Activated CD4-positive, CD25-positive, alpha-beta regulatory T cell (primary cell): ENCODE results near the gene KMT2E.
A peak's percentile ranks its signal among the peaks of the same experiment; 100 is the strongest.

Experiments used
- DNase-seq, 4 experiments: peaks; one replicate each; lab custom pipeline; 2025; lab: John Stamatoyannopoulos, UW

The KMT2E gene

GRCh38 chr7:105010504-105011130 is 3.4 kb upstream of the KMT2E start:
- no peak for DNase-seq

- no peak for DNase-seq
These were observed 2.7 kb upstream of the KMT2E start for GRCh38 chr7:105011141-105011830.

- peak in 1 of 4 experiments; percentile 10 for DNase-seq
These were observed 2.0 kb upstream of the KMT2E start for GRCh38 chr7:105011831-105012502.

- peak; percentile 97 to 99 (median 98) for DNase-seq
These were observed 1.3 kb upstream of the KMT2E start for GRCh38 chr7:105012503-105013220.

- peak; percentile 87 to 96 (median 94) for DNase-seq
These were observed 687 bp upstream of the KMT2E start for GRCh38 chr7:105013221-105013815.

GRCh38 chr7:105014693-105015389 is 836 bp downstream of the KMT2E start:
- DNase-seq: peak in 1 of 4 experiments; percentile 15

DNA sequence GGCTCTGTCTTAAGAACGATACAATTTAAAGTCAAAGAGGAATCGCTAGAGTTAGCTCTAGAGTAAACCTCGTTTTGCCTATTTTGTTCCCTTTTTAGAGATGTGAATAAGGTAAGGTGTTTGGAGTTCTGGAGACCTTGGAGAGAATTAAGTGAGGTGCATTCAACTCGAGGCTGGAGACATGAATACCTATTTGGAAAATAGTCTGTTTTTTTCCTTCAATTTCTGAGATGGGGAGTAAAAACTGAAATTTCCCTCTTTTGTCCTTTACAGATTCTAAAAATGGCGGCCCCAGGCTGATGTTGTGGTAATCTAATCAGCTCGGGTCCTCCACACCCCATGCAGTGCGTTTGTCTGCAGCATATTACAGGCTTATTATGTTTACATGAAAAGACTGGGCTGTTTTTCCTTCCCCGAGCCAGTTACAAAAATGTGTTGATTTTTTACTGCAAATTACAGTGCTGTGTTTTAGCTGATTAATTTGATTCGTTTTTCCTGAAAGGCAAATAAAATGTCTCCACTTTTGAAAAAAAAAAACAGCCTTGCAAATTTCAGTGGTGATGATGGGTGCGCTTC is 1.5 kb downstream of the KMT2E start:
- DNase-seq: peak in 1 of 4 experiments; percentile 4

- no peak for DNase-seq
These were observed 2.2 kb downstream of the KMT2E start for GRCh38 chr7:105016068-105016708.

DNA sequence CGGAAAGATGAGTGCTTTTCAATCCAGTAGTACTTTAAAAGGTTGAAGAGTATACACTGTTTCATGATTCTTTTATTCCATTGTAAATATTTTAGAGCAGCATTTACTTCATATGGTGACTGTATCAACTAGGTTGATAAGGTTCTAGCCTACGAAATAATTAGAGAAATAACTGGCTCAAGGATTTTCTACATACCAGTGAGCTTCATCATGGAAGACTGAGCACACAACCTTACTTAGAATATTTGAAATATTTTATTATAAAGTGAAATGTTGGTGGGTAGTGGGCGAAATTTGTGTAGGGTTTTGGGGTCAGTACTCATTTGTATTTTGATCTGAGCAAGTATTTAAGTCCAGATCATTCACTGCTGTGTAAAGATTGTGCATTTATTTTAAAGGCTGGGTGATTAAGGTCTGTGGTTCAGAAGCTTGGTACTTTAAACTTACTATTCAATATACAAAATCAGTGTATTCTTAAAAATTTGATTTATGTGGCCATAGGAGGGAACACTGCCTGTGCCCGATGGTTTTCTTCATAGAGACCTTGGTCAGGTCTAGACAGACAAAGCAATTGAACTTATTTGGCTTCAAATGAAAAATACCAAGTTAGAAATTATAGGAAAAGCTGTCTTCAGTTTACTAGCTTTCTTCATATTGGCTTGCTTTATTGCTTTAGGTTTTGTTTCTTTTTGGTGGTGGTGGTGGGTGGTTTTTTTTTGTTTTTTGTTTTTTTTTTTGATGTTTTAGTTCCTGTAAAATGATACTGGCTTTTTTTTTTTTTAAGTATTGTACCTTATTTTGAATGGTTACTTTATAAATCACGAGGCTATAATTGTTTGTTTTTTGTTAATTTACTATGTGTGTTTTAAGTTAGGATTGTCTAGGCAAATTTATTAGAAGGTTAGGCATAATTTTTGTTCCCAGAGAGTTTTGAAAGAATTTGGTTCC is 3.0 kb downstream of the KMT2E start:
- DNase-seq: no peak

DNA sequence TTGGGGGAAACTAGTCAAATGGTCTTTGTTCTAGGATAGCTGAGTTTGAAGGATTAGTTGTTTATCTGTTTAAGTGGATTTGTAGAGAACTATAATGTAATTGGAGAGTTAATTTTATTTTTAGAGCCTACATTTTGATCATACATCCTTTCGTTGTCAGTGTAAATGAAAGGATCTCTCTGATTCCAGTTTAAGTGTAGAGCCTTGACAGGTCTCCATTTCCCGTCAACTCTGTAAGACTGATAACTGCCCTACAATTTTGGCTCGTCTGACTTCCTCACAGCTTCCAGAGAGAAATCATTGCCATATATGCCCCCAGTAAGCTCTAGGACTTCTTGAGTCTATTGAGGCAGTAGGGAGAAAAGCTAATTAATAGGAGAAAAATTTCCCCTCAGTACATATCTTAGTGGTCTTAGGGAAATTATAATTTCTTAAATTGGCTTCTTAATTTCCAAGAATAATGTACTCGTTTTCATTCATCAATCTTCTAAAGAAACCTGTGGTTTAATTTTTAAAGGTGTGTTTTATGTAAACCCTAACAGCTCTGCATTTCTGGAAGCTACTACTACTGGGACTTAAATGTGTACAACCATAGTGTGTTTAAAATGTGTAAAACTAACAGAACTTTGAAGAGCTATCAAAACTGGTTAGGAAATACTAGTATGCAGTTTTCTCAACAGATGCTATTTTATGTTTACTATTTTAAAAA is 3.8 kb downstream of the KMT2E start:
- no peak for DNase-seq

DNA sequence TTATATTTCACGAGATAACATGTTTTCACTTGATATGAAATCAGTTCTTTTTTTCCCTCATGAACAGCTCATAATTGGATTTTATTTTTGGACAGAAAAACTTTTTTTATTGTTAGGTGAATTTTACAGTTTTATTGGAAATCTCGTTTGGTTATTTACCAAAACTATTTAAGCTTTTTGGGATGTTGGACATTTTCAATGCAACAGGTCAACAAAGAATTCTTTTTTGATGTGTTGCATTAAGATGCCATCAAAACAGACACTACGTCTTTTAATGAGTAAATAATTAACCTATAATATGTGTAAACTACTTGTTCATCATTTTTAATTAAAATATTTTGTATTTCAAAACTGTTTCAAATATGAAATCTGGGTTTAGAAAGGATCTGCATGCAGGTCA is 5.3 kb downstream of the KMT2E start:
- no peak for DNase-seq

DNA sequence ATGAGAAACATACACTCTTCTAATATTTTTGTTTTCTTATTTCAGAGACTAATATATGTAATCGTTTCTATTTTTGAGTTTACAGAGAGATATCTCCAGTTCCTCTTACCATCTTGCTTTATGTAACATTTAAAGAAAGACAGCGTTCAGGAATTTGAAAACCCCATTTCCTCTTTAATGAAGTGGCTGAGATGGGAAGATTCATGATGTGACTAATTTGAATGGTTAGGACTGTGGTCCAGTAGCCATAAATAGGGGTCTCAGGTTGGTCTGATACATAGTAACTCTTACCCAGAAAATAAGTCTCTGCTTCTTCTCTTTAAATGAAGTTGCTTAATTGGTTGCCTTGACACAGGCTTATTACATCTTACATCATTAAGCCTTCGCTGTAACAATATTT is 6.9 kb downstream of the KMT2E start:
- no peak for DNase-seq

DNA sequence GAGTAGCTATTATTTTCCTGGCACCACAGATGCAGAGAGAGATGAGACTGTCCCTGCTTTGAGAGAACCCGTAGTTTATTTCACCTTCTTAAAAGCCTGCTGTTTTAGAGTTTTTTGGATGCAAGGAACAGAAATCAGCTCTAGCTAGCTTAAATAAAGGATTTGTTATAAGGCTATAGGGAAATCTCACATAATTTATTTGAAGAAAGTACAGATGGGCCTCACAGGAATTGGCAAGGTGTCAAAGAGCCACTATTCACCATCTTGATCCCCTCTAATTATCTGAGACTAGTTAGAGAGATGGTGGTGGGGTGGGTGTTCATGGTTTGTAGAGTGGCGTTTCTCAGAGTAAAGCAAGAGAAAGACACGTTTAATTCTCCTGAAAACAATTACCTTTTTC is 7.3 kb downstream of the KMT2E start:
- no peak for DNase-seq

DNA sequence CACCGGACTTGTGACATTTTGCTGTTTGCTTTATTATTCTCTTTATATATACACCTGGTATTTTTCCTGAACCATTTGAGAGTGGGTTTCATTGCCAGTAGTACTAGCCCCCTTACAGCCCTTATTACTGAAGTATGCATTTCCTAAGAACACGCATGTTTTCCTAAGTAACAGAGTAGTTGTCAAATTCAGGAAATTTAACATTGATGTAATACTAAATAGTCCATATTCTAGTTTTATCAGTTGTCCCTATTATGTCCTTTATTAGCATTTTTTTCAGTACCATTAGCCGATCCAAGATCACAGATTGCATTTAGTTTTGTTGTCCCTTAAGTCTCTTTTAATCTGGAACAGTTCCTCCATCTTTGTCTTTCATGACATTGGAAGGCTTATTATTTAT is 8.0 kb downstream of the KMT2E start:
- DNase-seq: no peak

DNA sequence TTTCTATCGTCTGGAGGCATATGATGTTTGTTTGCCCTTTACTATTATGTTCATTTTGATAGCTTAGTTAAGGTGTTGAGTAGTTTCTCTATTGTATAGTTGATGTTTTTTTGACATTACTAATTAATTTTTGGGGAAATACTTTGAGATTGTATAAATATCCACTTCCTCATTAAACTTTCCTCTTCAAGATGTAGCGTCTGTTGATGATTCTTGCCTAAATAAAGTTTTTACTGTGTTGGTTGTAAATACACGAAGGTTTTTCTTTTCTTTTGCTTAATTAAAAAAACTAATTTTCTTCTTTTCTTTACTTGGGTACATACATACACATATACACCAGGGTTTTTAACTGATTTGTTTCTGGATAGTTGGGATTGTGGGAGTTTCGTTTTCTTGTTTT is 8.5 kb downstream of the KMT2E start:
- DNase-seq: no peak

DNA sequence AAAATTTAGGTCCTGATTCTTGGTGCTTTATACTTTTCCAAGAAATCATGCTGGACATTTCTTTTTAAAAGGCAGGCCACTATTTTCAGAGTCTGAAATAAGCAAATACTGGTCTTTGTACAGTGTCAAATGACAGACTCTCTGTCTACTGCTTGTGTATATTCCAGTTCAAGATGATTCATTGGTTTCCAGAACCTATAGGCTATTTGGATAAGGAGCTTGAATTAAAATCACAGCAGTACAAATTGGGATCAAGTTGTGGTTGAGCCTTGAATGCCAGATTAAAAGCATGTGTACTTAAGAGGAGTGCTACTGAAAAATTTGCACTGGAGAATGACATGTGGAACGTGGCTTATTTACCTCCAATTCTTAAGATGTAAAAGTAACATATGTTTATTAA is 10.7 kb downstream of the KMT2E start:
- DNase-seq: no peak

GRCh38 chr7:105026750-105027149 is 12.7 kb downstream of the KMT2E start:
- DNase-seq: no peak

DNA sequence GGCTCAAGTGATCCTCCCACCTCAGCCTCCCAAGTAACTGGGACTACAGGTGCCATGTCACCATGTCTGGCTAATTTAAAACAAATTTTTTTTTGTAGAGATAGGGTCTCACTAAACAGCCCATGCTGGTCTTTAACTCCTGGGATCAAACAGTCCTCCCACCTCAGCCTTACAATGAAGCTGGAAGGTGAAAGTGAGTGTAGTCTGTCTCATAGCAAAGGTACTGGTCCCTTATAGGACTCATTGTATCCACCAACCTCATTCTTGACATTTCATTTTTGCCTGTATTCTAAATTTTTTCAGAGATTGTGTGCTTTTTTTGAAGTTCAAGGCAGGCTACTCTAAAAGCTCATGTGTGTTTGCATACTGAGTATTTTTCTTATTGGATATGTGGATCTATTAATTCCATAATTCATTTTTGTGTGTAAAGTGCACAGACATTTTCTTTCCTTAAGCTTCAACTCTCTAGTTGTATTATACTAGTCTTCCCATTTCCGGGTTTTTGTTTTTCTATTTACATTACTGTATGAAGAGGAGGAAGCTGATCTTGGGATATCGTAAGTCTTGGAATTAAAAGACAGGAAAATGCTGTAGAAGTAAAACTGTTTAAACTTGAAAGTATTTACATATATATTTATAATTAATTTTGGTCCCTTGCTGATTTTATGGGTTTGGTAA is 13.3 kb downstream of the KMT2E start:
- no peak for DNase-seq
